SK-N-SH (cell line): ENCODE measurements around the gene IFNL2. TPM values are rescaled to one million over a fixed set of nuclear protein-coding genes. Genes with fewer than 3 reads are reported as not detected.

Experiments used
- CTCF ChIA-PET: fragments of 300-600, 350-600 bp; formaldehyde crosslinking; extraction: SDS; loops from one replicate; lab custom pipeline; 2021; lab: Yijun Ruan, JAX
- POLR2A ChIA-PET: fragments of 350-600 bp; sonication (Branson Sonifier 250); formaldehyde crosslinking; extraction: SDS; loops from one replicate; lab custom pipeline; 2020; ENCODE audit warnings: antibody characterized with exemption, inconsistent platforms; lab: Yijun Ruan, JAX
- DNase-seq: peaks from one replicate; pipeline ENCODE4 v3.0.0; 2012
- H2AFZ ChIP-seq: fragments of 200-600 bp; sonication (generic); 2 replicates; pipeline ENCODE4 v1.8.1; 2016; ENCODE audit warnings: antibody characterized with exemption, mild to moderate bottlenecking, low read depth
- H3F3A ChIP-seq: fragments of 200-600 bp; sonication (generic); replicated peaks from 2 replicates; pipeline ENCODE3; 2016; ENCODE audit warnings: antibody characterized with exemption, mild to moderate bottlenecking; ENCODE audit not compliant: insufficient read depth
- H3K27ac ChIP-seq, 2 experiments: fragments of 200-500 bp in 1 of 2; fragments of 200-600 bp in 1 of 2; sonication (Bioruptor generic) in 1 of 2; sonication (generic), shearing (Covaris generic) in 1 of 2; 2 replicates each; pipeline versions ENCODE4 v1.5.1 to v1.6.1; 2014 to 2016; ENCODE audit warnings: low read depth in 2 of 2, inconsistent platforms in 1 of 2, low read length in 1 of 2, mild to moderate bottlenecking in 1 of 2, mixed read lengths in 1 of 2
- H3K27me3 ChIP-seq: fragments of 200-600 bp; sonication (generic), shearing (Covaris generic); 2 replicates; pipeline ENCODE4 v1.6.1; 2016; ENCODE audit warnings: mixed run types; ENCODE audit not compliant: insufficient read depth
- H3K36me3 ChIP-seq, 2 experiments: fragments of 200-500 bp in 1 of 2; fragments of 200-600 bp in 1 of 2; sonication (Bioruptor generic) in 1 of 2; sonication (generic) in 1 of 2; replicated peaks in 1 of 2; 2 replicates each; pipeline versions ENCODE3 to v1.5.1; 2014 to 2016; ENCODE audit warnings: low read length in 1 of 2, mild to moderate bottlenecking in 1 of 2; ENCODE audit not compliant: insufficient read depth in 2 of 2, control insufficient read depth in 1 of 2
- H3K4me1 ChIP-seq, 2 experiments: fragments of 200-500 bp in 1 of 2; fragments of 200-600 bp in 1 of 2; sonication (Bioruptor generic) in 1 of 2; sonication (generic), shearing (Covaris generic) in 1 of 2; 2 replicates each; pipeline versions ENCODE4 v1.5.1 to v1.6.1; 2014 to 2016; ENCODE audit warnings: low read depth in 1 of 2, low read length in 1 of 2, mixed run types in 1 of 2; ENCODE audit not compliant: insufficient read depth in 2 of 2, control insufficient read depth in 1 of 2
- H3K4me2 ChIP-seq: fragments of 200-600 bp; sonication (generic), shearing (Covaris generic); 2 replicates; pipeline ENCODE4 v1.6.1; 2017; ENCODE audit warnings: mixed run types
- H3K4me3 ChIP-seq, 2 experiments: fragments of 200-500 bp in 1 of 2; fragments of 200-600 bp in 1 of 2; sonication (Bioruptor generic) in 1 of 2; sonication (generic), shearing (Covaris generic) in 1 of 2; 2 replicates each; pipeline versions ENCODE4 v1.5.1 to v1.8.1; 2014 to 2016; ENCODE audit warnings: low read depth in 2 of 2, inconsistent platforms in 1 of 2, low read length in 1 of 2, mild to moderate bottlenecking in 1 of 2, mixed read lengths in 1 of 2, moderate library complexity in 1 of 2
- H3K79me2 ChIP-seq: fragments of 200-600 bp; sonication (generic); 2 replicates; pipeline ENCODE4 v1.8.1; 2017; ENCODE audit warnings: mild to moderate bottlenecking; ENCODE audit not compliant: insufficient read depth
- H3K9ac ChIP-seq: fragments of 200-600 bp; sonication (generic); 2 replicates; pipeline ENCODE4 v1.6.1; 2017; ENCODE audit warnings: mixed run types
- H3K9me2 ChIP-seq: fragments of 200-600 bp; sonication (generic); 2 replicates; pipeline ENCODE4 v1.6.1; 2017; ENCODE audit warnings: mixed run types
- H3K9me3 ChIP-seq: fragments of 200-600 bp; sonication (generic); 2 replicates; pipeline ENCODE4 v1.6.1; 2017; ENCODE audit warnings: mixed run types, mild to moderate bottlenecking, moderate library complexity
- H4K20me1 ChIP-seq: fragments of 200-600 bp; sonication (generic); 2 replicates; pipeline ENCODE4 v1.6.1; 2017; ENCODE audit warnings: mild to moderate bottlenecking, mixed run types; ENCODE audit not compliant: insufficient read depth
- CHD2 ChIP-seq: fragments of 150-350 bp; IDR thresholded peaks from 2 replicates; pipeline ENCODE4 v1.6.1; 2018; ENCODE audit warnings: low read length; ENCODE audit not compliant: partially characterized antibody
- ELF1 ChIP-seq: IDR thresholded peaks from 2 replicates; pipeline ENCODE4 v1.4.0; 2012
- EP300 ChIP-seq, 2 experiments: IDR thresholded peaks; 2 replicates each; pipeline versions ENCODE4 v1.4.0 to v1.6.1; 2012; ENCODE audit warnings: borderline replicate concordance in 1 of 2, low read depth in 1 of 2, low read length in 1 of 2
- EZH2phosphoT487 ChIP-seq: fragments of 200-600 bp; sonication (generic); IDR thresholded peaks from 2 replicates; pipeline ENCODE4 v1.6.1; 2017; ENCODE audit warnings: low read depth, mixed run types, mild to moderate bottlenecking, antibody characterized with exemption, moderate library complexity, borderline replicate concordance
- FOSL2 ChIP-seq: IDR thresholded peaks from 2 replicates; pipeline ENCODE4 v1.4.0; 2012; ENCODE audit warnings: low read depth, mild to moderate bottlenecking, moderate library complexity, borderline replicate concordance
- FOXM1 ChIP-seq: IDR thresholded peaks from 2 replicates; pipeline ENCODE4 v1.4.0; 2012; ENCODE audit warnings: low read depth, mild to moderate bottlenecking
- MAX ChIP-seq: IDR thresholded peaks from 2 replicates; pipeline ENCODE4 v1.4.0; 2012; ENCODE audit warnings: low read depth
- MXI1 ChIP-seq: IDR thresholded peaks from 2 replicates; pipeline ENCODE4 v1.6.1; 2012; ENCODE audit warnings: mild to moderate bottlenecking, low read depth, low read length, improper control_type of control experiment
- RAD21 ChIP-seq: IDR thresholded peaks from 2 replicates; pipeline ENCODE4 v1.6.1; 2012; ENCODE audit warnings: mild to moderate bottlenecking, low read length
- RCOR1 ChIP-seq: fragments of 150-350 bp; IDR thresholded peaks from 2 replicates; pipeline ENCODE4 v1.6.1; 2017; ENCODE audit warnings: antibody characterized with exemption, low read length
- REST ChIP-seq: IDR thresholded peaks from 2 replicates; pipeline ENCODE4 v1.6.1; 2012; ENCODE audit warnings: mild to moderate bottlenecking, low read depth, low read length, moderate library complexity
- RXRA ChIP-seq: IDR thresholded peaks from 2 replicates; pipeline ENCODE4 v1.4.0; 2012; ENCODE audit warnings: low read depth, mild to moderate bottlenecking, borderline replicate concordance
- SMC3 ChIP-seq: IDR thresholded peaks from 2 replicates; pipeline ENCODE4 v1.6.1; 2012; ENCODE audit warnings: low read depth, low read length, improper control_type of control experiment
- TAF1 ChIP-seq: IDR thresholded peaks from 2 replicates; pipeline ENCODE4 v1.6.1; 2012; ENCODE audit warnings: low read depth, mild to moderate bottlenecking, low read length, moderate library complexity, borderline replicate concordance
- TCF12 ChIP-seq: IDR thresholded peaks from 2 replicates; pipeline ENCODE4 v1.4.0; 2012
- USF1 ChIP-seq: IDR thresholded peaks from 2 replicates; pipeline ENCODE4 v1.4.0; 2012; ENCODE audit warnings: low read depth, borderline replicate concordance
- WGBS: methylation state at CpG from one replicate; pipeline ENCODE4 v1.1.6; 2017; ENCODE audit warnings: low lambda C conversion rate; 5-methylcytosine and 5-hydroxymethylcytosine counted together
- polyA plus RNA-seq, 3 experiments: library from polyadenylated mRNA; depleted of rRNA; stranded (reverse); fragments of >200 nt; gene quantifications; 2 replicates each; pipeline ENCODE4 v1.2.3, GENCODE V29; 2012
- TF ChIP-seq, protein P1 (sequence below): fragments of 150-350 bp; IDR thresholded peaks from 2 replicates; pipeline ENCODE4 v1.6.1; 2017; ENCODE audit warnings: antibody characterized with exemption, low read length, low read depth, borderline replicate concordance
- TF ChIP-seq, protein P2 (sequence below): fragments of 200-600 bp; sonication (generic); IDR thresholded peaks from 2 replicates; pipeline ENCODE4 v1.6.1; 2017; ENCODE audit warnings: antibody characterized with exemption, mild to moderate bottlenecking, moderate library complexity

IFNL2 gene
- polyA plus RNA-seq, 1 of the 3 experiments (the other 2 are of a cell fraction), result not detected

GRCh38 chr19:39315933-39316332 lies 47.7 kb downstream of the IFNL2 start (continued):
- TF ChIP-seq MAX, result no peak

DNA sequence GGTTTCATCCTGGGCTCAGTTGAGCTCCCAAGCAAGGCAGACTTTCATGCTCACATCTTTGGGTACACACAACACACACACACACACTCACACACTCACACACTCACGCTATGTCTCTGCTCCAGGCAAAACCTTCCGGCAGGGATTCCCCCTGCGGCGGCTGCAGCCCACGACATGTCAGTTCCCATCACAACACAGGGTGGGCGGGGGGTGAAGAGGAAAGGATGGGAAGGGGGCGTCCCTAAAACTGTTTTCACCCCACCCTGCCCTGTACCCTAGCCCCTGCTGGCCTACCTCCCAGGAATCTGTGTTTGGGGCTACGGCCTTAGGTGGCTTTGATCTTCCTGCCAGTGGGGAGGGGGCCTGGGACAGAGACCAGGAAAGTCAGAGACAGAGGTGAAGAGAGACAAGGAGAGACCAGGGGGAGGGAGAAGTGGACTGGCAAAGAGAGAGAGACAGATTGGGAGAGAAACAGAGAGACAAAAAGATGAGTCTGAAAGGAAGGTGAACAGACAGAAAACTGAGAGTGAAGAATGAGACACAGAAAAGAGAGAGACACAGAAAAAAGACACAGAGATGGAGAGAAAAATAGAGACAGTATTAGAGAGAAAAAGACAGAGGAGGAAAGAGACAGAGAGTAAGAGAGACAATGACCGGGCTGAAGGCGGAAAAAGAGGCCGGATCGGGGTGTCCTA lies 48.6 kb downstream of the IFNL2 start:
- Histone ChIP-seq H3F3A (no peaks in the 10 kb centered on the region), H3K9me3 (no peaks in the 10 kb centered on the region), H3K4me1 (peaks cover 0 to 10% of the 10 kb centered on the region in 2 experiments; a peak in 1 of 4 replicates), H3K79me2 (no peaks in the 10 kb centered on the region), H3K27me3 (no peaks in the 10 kb centered on the region), H3K4me3 (no peak overlapping the region), H3K27ac (no peak overlapping the region), H3K9ac (no peak overlapping the region), H3K36me3 (peaks cover 0 to 3% of the 10 kb centered on the region in 2 experiments), H3K4me2 (no peak overlapping the region), H3K9me2 (no peaks in the 10 kb centered on the region), H4K20me1 (no peaks in the 10 kb centered on the region), H2AFZ (no peak overlapping the region)
- WGBS, result 91% methylated on average over 12 of the region's 12 CpGs
- TF ChIP-seq, protein P1, sequence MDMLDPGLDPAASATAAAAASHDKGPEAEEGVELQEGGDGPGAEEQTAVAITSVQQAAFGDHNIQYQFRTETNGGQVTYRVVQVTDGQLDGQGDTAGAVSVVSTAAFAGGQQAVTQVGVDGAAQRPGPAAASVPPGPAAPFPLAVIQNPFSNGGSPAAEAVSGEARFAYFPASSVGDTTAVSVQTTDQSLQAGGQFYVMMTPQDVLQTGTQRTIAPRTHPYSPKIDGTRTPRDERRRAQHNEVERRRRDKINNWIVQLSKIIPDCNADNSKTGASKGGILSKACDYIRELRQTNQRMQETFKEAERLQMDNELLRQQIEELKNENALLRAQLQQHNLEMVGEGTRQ, result no peak
- TF ChIP-seq MXI1 (no peak), EP300 (IDR thresholded peaks at IDR 0.05; ENCODE audit: borderline replicate concordance in 1 of 2, low read depth in 1 of 2, low read length in 1 of 2) (no peak), TAF1 (no peak), USF1 (no peak), RAD21 (no peak), ELF1 (no peak), CHD2 (no peak), EZH2phosphoT487 (no peak), SMC3 (no peak), RCOR1 (no peak), FOXM1 (no peak), TCF12 (no peak), RXRA (no peak), REST (no peak), FOSL2 (no peak)
- TF ChIP-seq, protein P2, sequence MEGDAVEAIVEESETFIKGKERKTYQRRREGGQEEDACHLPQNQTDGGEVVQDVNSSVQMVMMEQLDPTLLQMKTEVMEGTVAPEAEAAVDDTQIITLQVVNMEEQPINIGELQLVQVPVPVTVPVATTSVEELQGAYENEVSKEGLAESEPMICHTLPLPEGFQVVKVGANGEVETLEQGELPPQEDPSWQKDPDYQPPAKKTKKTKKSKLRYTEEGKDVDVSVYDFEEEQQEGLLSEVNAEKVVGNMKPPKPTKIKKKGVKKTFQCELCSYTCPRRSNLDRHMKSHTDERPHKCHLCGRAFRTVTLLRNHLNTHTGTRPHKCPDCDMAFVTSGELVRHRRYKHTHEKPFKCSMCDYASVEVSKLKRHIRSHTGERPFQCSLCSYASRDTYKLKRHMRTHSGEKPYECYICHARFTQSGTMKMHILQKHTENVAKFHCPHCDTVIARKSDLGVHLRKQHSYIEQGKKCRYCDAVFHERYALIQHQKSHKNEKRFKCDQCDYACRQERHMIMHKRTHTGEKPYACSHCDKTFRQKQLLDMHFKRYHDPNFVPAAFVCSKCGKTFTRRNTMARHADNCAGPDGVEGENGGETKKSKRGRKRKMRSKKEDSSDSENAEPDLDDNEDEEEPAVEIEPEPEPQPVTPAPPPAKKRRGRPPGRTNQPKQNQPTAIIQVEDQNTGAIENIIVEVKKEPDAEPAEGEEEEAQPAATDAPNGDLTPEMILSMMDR, result no peak
- CTCF ChIA-PET, result interaction anchor here (1.3 kb wide), 1 partner anchor 194 kb away, joined by 4 read pairs; no protein-coding TSS in a partner anchor
- POLR2A ChIA-PET, result no interaction called here
- DNase-seq, result no peak
